ENCODE measurements around the gene SNX9.

Gene SNX9

DNA sequence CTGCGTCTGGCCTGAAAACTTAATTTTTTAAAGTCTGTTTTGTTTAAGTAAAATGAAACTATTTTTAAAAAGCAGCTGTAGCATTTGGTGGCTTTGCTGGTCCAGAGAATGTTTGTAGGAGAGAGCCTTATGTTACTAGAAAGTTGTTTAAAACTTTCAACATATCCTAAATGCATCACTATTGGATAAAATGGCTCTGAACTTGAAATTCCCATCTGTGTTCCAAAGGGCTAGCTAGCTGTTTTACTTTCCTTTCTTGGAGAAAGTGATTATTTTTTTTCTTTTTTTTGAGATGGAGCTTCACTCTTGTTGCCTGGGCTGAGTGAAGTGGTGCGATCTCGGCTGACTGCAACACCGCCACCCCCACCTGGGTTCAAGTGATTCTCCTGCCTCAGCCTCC lies 161.1 kb downstream of the SNX9 start:
- no peak overlapping the region for H3K4me3 ChIP-seq
- TF ChIP-seq Cebpa-rat (IDR thresholded peaks at IDR 0.05) = no peak
- no peak overlapping the region for H3K27ac ChIP-seq
- no peaks in the 10 kb centered on the region for H3K36me3 ChIP-seq
- no peaks in the 10 kb centered on the region for H3K9me3 ChIP-seq (replicated peaks in 1 of 11)
- H3K27me3 ChIP-seq = peaks cover 17 to 66% (median 28%) of the 10 kb centered on the region in 11 experiments; a peak in 21 of 22 replicates
- peaks cover 26 to 85% (median 78%) of the 10 kb centered on the region in 10 experiments for H3K4me1 ChIP-seq
- H3K9ac ChIP-seq = no peak overlapping the region
- peak overlapping the region in 10 of 11 experiments; percentile 82 to 100 (median 99); a peak in 20 of 22 replicates for H3K4me2 ChIP-seq
- H4K20me1 ChIP-seq = peaks cover 0 to 41% (median 0%) of the 10 kb centered on the region in 11 experiments; a peak in 8 of 22 replicates

DNA sequence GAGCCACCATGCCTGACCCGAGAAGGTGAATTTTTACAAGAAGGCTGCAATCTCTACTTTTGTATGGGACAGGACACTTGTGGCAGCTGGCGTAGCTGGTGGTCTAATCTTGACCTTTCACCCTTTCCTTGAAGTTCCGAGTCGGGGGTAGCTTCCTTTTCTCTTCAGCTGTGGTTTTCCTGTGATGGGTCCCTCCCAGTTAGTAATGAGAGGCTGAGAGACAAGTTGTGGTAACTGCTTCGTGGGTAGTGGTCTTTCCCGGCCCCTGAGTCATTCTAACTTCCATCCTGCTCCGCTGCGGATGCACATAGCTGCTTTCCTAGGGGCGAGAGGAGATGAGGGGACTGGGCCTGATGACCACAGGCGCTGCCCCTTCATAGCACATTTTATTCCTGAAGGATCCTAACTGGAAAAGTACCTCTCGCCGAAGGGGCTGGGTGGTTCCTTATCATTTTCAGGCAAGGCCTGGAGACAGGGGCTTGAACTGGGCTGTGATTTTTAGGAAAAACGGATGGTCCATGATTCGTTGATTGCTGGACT lies 161.7 kb downstream of the SNX9 start:
- peak overlapping the region in 3 of 11 experiments; percentile 2 to 6 (median 5); a peak in 1 of 22 replicates for H3K9ac ChIP-seq
- peaks cover 0 to 36% (median 0%) of the 10 kb centered on the region in 11 experiments; a peak in 8 of 22 replicates for H4K20me1 ChIP-seq
- H3K36me3 ChIP-seq = no peaks in the 10 kb centered on the region
- no peaks in the 10 kb centered on the region for H3K9me3 ChIP-seq (replicated peaks in 1 of 11)
- H3K27me3 ChIP-seq = peaks cover 17 to 63% (median 28%) of the 10 kb centered on the region in 11 experiments; a peak in 21 of 22 replicates
- TF ChIP-seq Cebpa-rat (IDR thresholded peaks at IDR 0.05) = no peak
- peak overlapping the region; percentile 59 to 100 (median 99) for H3K4me2 ChIP-seq
- H3K4me1 ChIP-seq = peaks cover 23 to 85% (median 78%) of the 10 kb centered on the region in 10 experiments
- peak overlapping the region in 1 of 10 experiments; percentile 39; a peak in 1 of 20 replicates for H3K4me3 ChIP-seq
- 0 out of 22 replicates have a peak overlapping the region, but pooled peaks of 1 of the 11 experiments have one; percentile 9 for H3K27ac ChIP-seq

DNA sequence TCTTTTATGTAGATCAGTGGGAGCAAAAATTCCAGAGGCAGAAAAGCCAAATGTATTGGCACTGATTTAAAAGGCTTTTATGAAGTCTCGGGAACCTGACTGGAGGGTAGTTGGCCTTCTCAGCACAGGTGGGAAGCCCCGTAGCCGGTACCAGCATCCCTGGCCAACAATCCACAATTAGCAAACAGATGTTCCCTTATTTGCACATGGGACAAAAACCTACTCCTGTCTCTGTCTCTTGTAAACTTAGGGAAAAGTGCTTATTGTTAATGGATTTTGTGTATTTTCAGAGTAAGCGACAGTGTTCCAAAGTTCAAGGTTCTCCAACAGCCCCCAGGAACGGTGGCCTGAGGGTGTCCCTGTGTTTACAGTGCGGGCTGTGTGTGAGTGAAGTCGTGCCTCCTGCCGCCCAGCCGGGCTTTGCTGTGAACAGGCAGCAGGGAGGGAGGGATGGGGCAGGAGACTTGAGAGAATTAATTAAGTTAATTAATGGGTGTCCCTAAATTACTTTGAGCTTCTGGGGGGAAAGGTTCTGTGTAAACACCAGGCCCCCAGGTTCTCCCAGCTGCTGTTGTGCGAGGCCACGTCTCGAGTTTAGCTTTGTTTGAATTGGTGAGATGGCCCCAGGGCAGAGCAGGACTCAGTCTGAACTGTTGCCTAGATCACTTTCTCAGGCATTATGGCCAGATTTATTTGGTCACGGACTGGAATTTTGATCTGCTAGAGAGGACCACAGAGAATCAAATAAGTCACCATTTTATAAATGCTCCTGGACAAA lies 162.5 kb downstream of the SNX9 start:
- H3K9me3 ChIP-seq (replicated peaks in 1 of 11) = no peaks in the 10 kb centered on the region
- H3K27ac ChIP-seq = peak overlapping the region in 2 of 11 experiments; percentile 5 to 21; a peak in 2 of 22 replicates
- no peak for TF ChIP-seq Cebpa-rat (IDR thresholded peaks at IDR 0.05)
- H4K20me1 ChIP-seq = peaks cover 0 to 30% (median 0%) of the 10 kb centered on the region in 11 experiments; a peak in 8 of 22 replicates
- H3K9ac ChIP-seq = peak overlapping the region in 1 of 11 experiments; percentile 6; a peak in 1 of 22 replicates
- H3K4me3 ChIP-seq = no peak overlapping the region
- peaks cover 28 to 85% (median 78%) of the 10 kb centered on the region in 10 experiments for H3K4me1 ChIP-seq
- peaks cover 17 to 59% (median 23%) of the 10 kb centered on the region in 11 experiments; a peak in 21 of 22 replicates for H3K27me3 ChIP-seq
- peak overlapping the region in 10 of 11 experiments; percentile 82 to 100 (median 99); a peak in 20 of 22 replicates for H3K4me2 ChIP-seq
- H3K36me3 ChIP-seq = no peaks in the 10 kb centered on the region

DNA sequence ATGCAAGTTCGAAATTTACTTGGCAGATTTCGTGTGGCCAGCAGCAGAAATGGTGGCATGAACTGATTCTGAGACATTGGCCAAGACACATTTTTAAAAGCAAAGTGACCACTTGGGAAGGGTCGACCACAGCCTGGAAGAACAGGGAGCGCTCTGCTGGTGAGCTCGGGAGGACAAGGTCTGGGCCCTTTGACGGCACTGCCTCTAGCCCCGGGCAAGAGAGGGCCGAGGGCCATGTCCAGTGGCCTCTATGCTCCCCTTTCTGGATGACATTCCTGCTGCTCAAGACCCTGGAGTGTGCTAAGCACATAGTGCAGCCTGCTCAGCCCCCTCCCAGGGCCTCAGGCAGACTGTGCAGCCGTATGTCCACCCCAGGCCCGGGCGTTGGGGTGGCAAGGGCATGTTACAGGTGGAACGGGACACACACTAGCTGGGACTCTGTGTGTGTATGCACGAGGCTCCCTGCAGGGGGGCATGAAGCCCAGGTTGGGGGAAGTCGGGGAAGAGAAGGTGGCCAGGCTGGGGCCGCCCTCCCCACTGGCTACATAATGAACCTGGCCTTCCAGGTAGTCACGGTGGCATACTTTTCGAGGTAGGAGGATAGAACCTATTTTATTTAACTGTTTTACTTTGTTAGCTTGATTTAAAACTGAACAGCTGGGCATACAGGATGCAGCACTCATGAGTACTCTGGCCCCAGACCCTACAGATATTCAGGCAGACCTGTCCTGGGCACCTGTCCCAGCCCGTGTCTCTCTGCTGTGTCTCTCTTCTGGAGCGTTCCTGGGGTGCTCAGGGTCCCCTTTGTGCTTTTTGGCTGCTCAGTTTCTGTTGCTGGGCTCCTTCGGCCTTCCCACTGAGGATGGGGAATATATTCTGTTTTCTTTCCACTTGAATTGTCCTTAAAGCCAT lies 165.0 kb downstream of the SNX9 start:
- peaks cover 29 to 73% (median 68%) of the 10 kb centered on the region in 10 experiments for H3K4me1 ChIP-seq
- H4K20me1 ChIP-seq = peaks cover 0 to 14% (median 0%) of the 10 kb centered on the region in 11 experiments; a peak in 6 of 22 replicates
- H3K27me3 ChIP-seq = peaks cover 0 to 42% (median 0%) of the 10 kb centered on the region in 11 experiments; a peak in 10 of 22 replicates
- peaks cover 0 to 5% (median 0%) of the 10 kb centered on the region in 11 experiments; a peak in 1 of 22 replicates for H3K9me3 ChIP-seq (replicated peaks in 1 of 11)
- no peaks in the 10 kb centered on the region for H3K36me3 ChIP-seq
- no peak for TF ChIP-seq Cebpa-rat (IDR thresholded peaks at IDR 0.05)
- H3K9ac ChIP-seq = no peak overlapping the region
- H3K4me3 ChIP-seq = no peak overlapping the region
- H3K4me2 ChIP-seq = peak overlapping the region in 7 of 11 experiments; percentile 6 to 93 (median 16); a peak in 6 of 22 replicates
- 0 out of 22 replicates have a peak overlapping the region, but pooled peaks of 3 of the 11 experiments have one; percentile 5 to 30 (median 16) for H3K27ac ChIP-seq

DNA sequence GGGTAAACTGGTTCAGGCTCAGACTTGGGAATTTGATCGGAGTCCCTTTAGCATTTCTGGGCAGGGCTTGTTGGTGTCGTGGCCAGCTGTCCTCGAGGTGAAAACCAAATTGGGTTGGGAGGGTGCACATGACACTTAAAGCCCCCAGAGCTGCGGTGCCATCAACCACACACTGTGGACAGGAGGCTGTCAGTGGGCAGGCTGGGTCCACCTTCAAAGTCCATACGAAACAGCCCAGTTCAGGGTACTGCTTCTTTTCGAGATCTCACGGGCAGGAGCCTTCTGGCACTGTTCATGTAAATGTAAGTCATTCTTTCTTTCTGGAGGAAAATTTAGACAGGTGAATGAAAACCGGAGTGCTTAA lies 165.6 kb downstream of the SNX9 start:
- H3K4me2 ChIP-seq = peak overlapping the region in 6 of 11 experiments; percentile 10 to 93 (median 56); a peak in 7 of 22 replicates
- H3K9me3 ChIP-seq (replicated peaks in 1 of 11) = peaks cover 0 to 5% (median 0%) of the 10 kb centered on the region in 11 experiments; a peak in 1 of 22 replicates
- peaks cover 0 to 14% (median 0%) of the 10 kb centered on the region in 11 experiments; a peak in 5 of 22 replicates for H4K20me1 ChIP-seq
- H3K27me3 ChIP-seq = peaks cover 0 to 36% (median 0%) of the 10 kb centered on the region in 11 experiments; a peak in 7 of 22 replicates
- TF ChIP-seq Cebpa-rat (IDR thresholded peaks at IDR 0.05) = no peak
- H3K36me3 ChIP-seq = no peaks in the 10 kb centered on the region
- H3K4me1 ChIP-seq = peaks cover 29 to 66% (median 62%) of the 10 kb centered on the region in 10 experiments
- H3K4me3 ChIP-seq = no peak overlapping the region
- H3K9ac ChIP-seq = no peak overlapping the region
- 0 out of 22 replicates have a peak overlapping the region, but pooled peaks of 2 of the 11 experiments have one; percentile 5 to 30 for H3K27ac ChIP-seq

DNA sequence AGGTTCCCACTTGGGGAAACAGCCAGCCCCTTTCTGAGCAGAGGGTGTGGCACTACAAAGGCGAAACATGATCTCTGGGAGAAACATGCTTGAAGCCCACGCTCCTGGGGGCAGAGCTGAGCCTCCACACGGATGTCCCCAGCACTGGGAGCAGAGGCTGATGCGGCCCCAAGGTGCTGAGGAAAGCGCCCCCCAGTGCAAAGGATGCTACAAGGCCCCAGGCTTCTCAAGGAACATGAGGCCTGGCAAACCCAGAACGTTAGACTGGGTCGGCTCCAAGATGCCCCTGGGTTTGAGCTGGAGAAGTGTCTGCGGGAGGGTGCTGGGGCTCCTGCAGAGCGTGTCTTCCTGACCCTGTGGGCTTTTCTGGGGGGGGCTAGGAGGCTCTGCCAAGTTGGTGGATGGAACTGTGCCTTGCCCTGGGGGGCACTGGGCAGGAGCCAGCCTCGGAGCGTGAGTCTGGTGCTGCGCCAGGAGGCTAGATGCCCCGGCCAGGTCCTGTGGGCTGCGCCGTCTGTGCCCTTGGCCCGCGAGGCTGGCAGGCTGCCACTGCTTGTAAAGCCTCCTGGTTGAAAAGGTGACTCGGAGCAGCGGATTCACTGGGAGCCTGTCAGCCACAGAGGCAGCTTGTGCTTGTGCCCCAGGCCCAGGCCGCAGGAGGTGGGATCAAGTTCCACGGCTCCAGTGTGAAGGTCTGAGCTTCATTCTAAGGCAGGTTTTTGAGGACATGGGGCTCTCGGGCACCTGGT lies 166.7 kb downstream of the SNX9 start:
- no peak for TF ChIP-seq Cebpa-rat (IDR thresholded peaks at IDR 0.05)
- peak overlapping the region in 8 of 11 experiments; percentile 50 to 80 (median 64); a peak in 15 of 22 replicates for H3K27ac ChIP-seq
- H4K20me1 ChIP-seq = peaks cover 0 to 8% (median 0%) of the 10 kb centered on the region in 11 experiments; a peak in 4 of 22 replicates
- peak overlapping the region in 6 of 11 experiments; percentile 13 to 63 (median 38); a peak in 11 of 22 replicates for H3K9ac ChIP-seq
- peak overlapping the region in 6 of 10 experiments; percentile 7 to 52 (median 46); a peak in 8 of 20 replicates for H3K4me3 ChIP-seq
- H3K9me3 ChIP-seq (replicated peaks in 1 of 11) = peaks cover 0 to 5% (median 0%) of the 10 kb centered on the region in 11 experiments; a peak in 1 of 22 replicates
- peaks cover 0 to 26% (median 0%) of the 10 kb centered on the region in 11 experiments; a peak in 5 of 22 replicates for H3K27me3 ChIP-seq
- H3K4me1 ChIP-seq = peaks cover 23 to 56% (median 51%) of the 10 kb centered on the region in 10 experiments
- H3K36me3 ChIP-seq = no peaks in the 10 kb centered on the region
- H3K4me2 ChIP-seq = peak overlapping the region; percentile 80 to 97 (median 88)
